Kidney (tissue), 14 donors: ENCODE measurements around the gene JAM3. TPM values are rescaled to one million over a fixed set of nuclear protein-coding genes. Genes with fewer than 3 reads are reported as not detected.
A peak's percentile ranks its signal among the peaks of the same experiment; 100 is the strongest.

Experiments
- DNase-seq, 5 donors: peaks; one replicate each; pipeline ENCODE4 v3.0.0-alpha.2; 2013 to 2020
- FAIRE-seq: peaks from 2 replicates; lab custom pipeline; 2012; peaks lifted over from hg19 to GRCh38; lab: Jason Lieb, UNC
- H3K27ac ChIP-seq, 2 donors: one replicate each; pipeline ENCODE4 v1.7.0; 2013; ENCODE audit warnings: low read depth in 2 of 2, low read length in 2 of 2, inconsistent platforms in 1 of 2
- H3K27me3 ChIP-seq: one replicate; pipeline ENCODE4 v1.7.1; 2013; ENCODE audit warnings: low read length, inconsistent platforms; ENCODE audit not compliant: control insufficient read depth, insufficient read depth
- H3K36me3 ChIP-seq, 3 donors: one replicate each; pipeline versions ENCODE4 v1.7.0 to v1.7.1; 2013; ENCODE audit warnings: low read length in 3 of 3, control low read depth in 1 of 3, inconsistent platforms in 1 of 3; ENCODE audit not compliant: insufficient read depth in 3 of 3, control insufficient read depth in 2 of 3
- H3K4me1 ChIP-seq, 3 donors: one replicate each; pipeline versions ENCODE4 v1.7.0 to v1.7.1; 2013; ENCODE audit warnings: low read length in 3 of 3, inconsistent platforms in 1 of 3, low read depth in 1 of 3; ENCODE audit not compliant: control insufficient read depth in 2 of 3, insufficient read depth in 2 of 3
- H3K4me3 ChIP-seq, 3 donors: one replicate each; pipeline versions ENCODE4 v1.7.0 to v1.8.1; 2013; ENCODE audit warnings: low read length in 3 of 3, control low read depth in 1 of 3, inconsistent platforms in 1 of 3
- H3K9ac ChIP-seq, 3 donors: one replicate each; pipeline versions ENCODE4 v1.7.0 to v1.7.1; 2013; ENCODE audit warnings: low read length in 3 of 3, control low read depth in 1 of 3, inconsistent platforms in 1 of 3
- H3K9me3 ChIP-seq, 3 donors: one replicate each; pipeline versions ENCODE4 v1.7.0 to v1.7.1; 2013; ENCODE audit warnings: low read length in 3 of 3, control low read depth in 1 of 3, inconsistent platforms in 1 of 3; ENCODE audit not compliant: control insufficient read depth in 2 of 3, insufficient read depth in 1 of 3
- CTCF ChIP-seq: IDR thresholded peaks from 3 replicates; pipeline ENCODE4 v1.5.1; 2012; ENCODE audit warnings: mild to moderate bottlenecking, moderate library complexity, borderline replicate concordance; ENCODE audit not compliant: insufficient read depth; ENCODE audit errors: extremely low read depth
- intact Hi-C: fragments of 100-400 bp; cut with DNase I; formaldehyde crosslinking; loops from one replicate; pipeline ENCODE4 v1.11.1; 2022
- polyA plus RNA-seq: library from polyadenylated mRNA; stranded (reverse); fragments of 350-450 nt; fragmentation: Illumina TruSeq; extraction: RNeasy Lipid Tissue Mini Kit (QIAGEN cat#74804); gene quantifications from one replicate; pipeline ENCODE4 v1.2.3, GENCODE V29; 2014; ENCODE audit warnings: low read depth, low replicate concordance; ENCODE audit not compliant: insufficient read depth
- total RNA-seq: library from RNA; stranded (reverse); fragmentation: NEBNext Ultra II Directional; extraction: Animal tissue kit (Norgen Biotek cat#: 25700); gene quantifications from one replicate; pipeline ENCODE4 v1.2.1, GENCODE V29; 2021
- donor health status: control.
- donor health status: control.
- donor health status: control.
- donor health status: control.
- donor health status: control.
- donor health status: DM: yes; HTN: yes; CAD: no.
- donor health status: Normal renal cell carcinoma (clear cell type).

Gene JAM3
- total and polyA plus RNA-seq, 2 donors from 2014 or later = 13.3 to 19.5 TPM

GRCh38 chr11:134032501-134033091 lies 36.3 kb upstream of the JAM3 start:
- no peak for TF ChIP-seq CTCF
- Histone ChIP-seq H3K36me3 (no peaks in the 10 kb centered on the region), H3K27me3 (no peaks in the 10 kb centered on the region), H3K4me3 (no peak overlapping the region), H3K27ac (no peak overlapping the region), H3K9me3 (no peaks in the 10 kb centered on the region), H3K9ac (no peak overlapping the region), H3K4me1 (peaks cover 0 to 13% (median 2%) of the 10 kb centered on the region in 3 donors)
- no peak for FAIRE-seq
- intact Hi-C loops = loop anchor here (10.0 kb wide), 1 partner anchor 78 kb away; the partner anchor contains the start of gene IGSF9B
- DNase-seq = peak in 2 of 5 donors; percentile 76 to 81

- H3K27me3 ChIP-seq = no peaks in the 10 kb centered on the region
- no peak overlapping the region for H3K4me3 ChIP-seq
- H3K9ac ChIP-seq = no peak overlapping the region
- DNase-seq (no peak), FAIRE-seq (no peak)
- H3K4me1 ChIP-seq = peaks cover 0 to 17% (median 2%) of the 10 kb centered on the region in 3 donors
- H3K9me3 ChIP-seq = no peaks in the 10 kb centered on the region
- TF ChIP-seq CTCF = no peak
- intact Hi-C loops = loop anchor here (10.0 kb wide), 1 partner anchor 78 kb away; the partner anchor contains the start of gene IGSF9B
- H3K36me3 ChIP-seq = no peaks in the 10 kb centered on the region
- H3K27ac ChIP-seq = no peak overlapping the region
These were observed 35.6 kb upstream of the JAM3 start for GRCh38 chr11:134033276-134033675.

GRCh38 chr11:134033696-134034491 lies 35.0 kb upstream of the JAM3 start:
- H3K4me1 ChIP-seq = peaks cover 2 to 17% (median 3%) of the 10 kb centered on the region in 3 donors
- intact Hi-C loops = loop anchor here (10.0 kb wide), 1 partner anchor 79 kb away; the partner anchor contains the start of gene IGSF9B
- DNase-seq = peak; percentile 91 to 97 (median 93)
- peak overlapping the region in 1 of 3 donors; percentile 26 for H3K9ac ChIP-seq
- no peaks in the 10 kb centered on the region for H3K36me3 ChIP-seq
- no peak for FAIRE-seq
- H3K4me3 ChIP-seq = no peak overlapping the region
- no peaks in the 10 kb centered on the region for H3K27me3 ChIP-seq
- no peak for TF ChIP-seq CTCF
- H3K27ac ChIP-seq = peak overlapping the region in 1 of 2 donors; percentile 48
- H3K9me3 ChIP-seq = no peaks in the 10 kb centered on the region
